NCI-H146 treated with DMSO at 0.1 percent for 48 hours (cell line): Measurements from ENCODE around the gene SLC17A7.
"Not testable (repeated sequence)": the region's sequence is repeated elsewhere in the genome, so short reads cannot be mapped to it uniquely, and the experiment has no call there.

Source experiments
- DNase-seq: peaks from one replicate; lab custom pipeline; 2025; ENCODE audit not compliant: unreplicated experiment; lab: John Stamatoyannopoulos, UW

The SLC17A7 gene

GRCh38 chr19:49445997-49446396 is 4.7 kb upstream of the SLC17A7 start:
- no peak for DNase-seq

GRCh38 chr19:49444100-49444700 is 2.9 kb upstream of the SLC17A7 start:
- not testable (repeated sequence) for DNase-seq

- DNase-seq: peak; percentile 95
Observed at GRCh38 chr19:49443366-49444099, 2.2 kb upstream of the SLC17A7 start.

GRCh38 chr19:49442771-49443365 is 1.5 kb upstream of the SLC17A7 start:
- peak; percentile 83 for DNase-seq

- DNase-seq: no peak
Observed at GRCh38 chr19:49442354-49442753, 1.0 kb upstream of the SLC17A7 start.

- DNase-seq: no peak
Observed at GRCh38 chr19:49441960-49442350, 628 bp upstream of the SLC17A7 start.

- DNase-seq: no peak
Observed at GRCh38 chr19:49440439-49441209, 703 bp downstream of the SLC17A7 start.

- no peak for DNase-seq
Observed at GRCh38 chr19:49439836-49440235, 1.5 kb downstream of the SLC17A7 start.

- DNase-seq: no peak
Observed at GRCh38 chr19:49438261-49438660, 3.1 kb downstream of the SLC17A7 start.

GRCh38 chr19:49437231-49437630 is 4.1 kb downstream of the SLC17A7 start:
- no peak for DNase-seq

GRCh38 chr19:49436381-49437017 is 4.8 kb downstream of the SLC17A7 start:
- DNase-seq: no peak

GRCh38 chr19:49435670-49436069 is 5.7 kb downstream of the SLC17A7 start:
- DNase-seq: no peak

- no peak for DNase-seq
Observed at GRCh38 chr19:49434907-49435583, 6.3 kb downstream of the SLC17A7 start.

- no peak for DNase-seq
Observed at GRCh38 chr19:49433240-49433901, 8.0 kb downstream of the SLC17A7 start.

GRCh38 chr19:49432141-49433073 is 8.9 kb downstream of the SLC17A7 start:
- peak; percentile 47 for DNase-seq

- DNase-seq: no peak
Observed at GRCh38 chr19:49431330-49431749, 10.0 kb downstream of the SLC17A7 start.

- no peak for DNase-seq
Observed at GRCh38 chr19:49430678-49431329, 10.5 kb downstream of the SLC17A7 start.

GRCh38 chr19:49430172-49430677 is 11.1 kb downstream of the SLC17A7 start:
- no peak for DNase-seq
